ENCODE measurements around the gene ARID1B. TPM values are rescaled to one million over a fixed set of nuclear protein-coding genes. Genes with fewer than 3 reads are reported as not detected.

Gene ARID1B
- total and polyA plus RNA-seq, 8 donors = 16.2 to 68.0 (median 42.5) TPM

DNA sequence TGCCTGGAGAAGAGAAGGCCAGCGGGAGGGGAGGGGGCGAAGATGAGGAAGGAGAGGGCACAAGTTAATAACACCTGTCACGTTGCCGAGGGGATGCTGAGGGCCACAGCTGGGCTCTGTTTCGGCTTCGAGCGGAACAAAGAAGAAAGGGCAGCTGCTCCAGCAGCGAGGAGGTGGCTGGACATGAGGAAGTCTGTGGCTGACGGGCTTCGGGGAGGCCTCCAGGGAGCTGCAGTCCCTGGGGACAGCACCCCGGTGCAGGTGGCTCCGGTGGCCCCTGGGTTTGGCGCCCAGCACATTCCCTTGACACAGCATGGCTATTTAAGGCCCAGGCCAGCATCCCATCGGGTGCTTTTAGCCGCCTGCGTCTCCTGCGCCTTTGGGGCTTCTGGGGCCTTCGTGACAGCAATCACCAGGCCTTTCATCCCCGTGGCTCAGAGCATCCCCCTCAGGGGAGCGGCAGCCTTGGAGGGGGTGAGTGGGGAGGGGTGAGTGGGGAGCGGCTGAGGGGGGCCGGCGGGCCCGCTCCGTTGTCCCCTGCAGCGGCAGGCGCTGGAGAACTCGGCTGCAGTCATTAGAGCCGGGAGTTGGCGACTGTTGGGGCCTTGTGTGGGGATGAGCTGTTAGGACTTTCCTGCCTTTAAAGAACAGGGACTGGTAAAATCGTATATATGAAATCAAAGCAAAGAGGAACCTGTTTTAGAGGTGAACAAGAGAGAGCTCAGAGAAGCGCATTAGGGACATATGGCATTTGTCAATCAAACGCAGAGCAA lies 447.2 kb downstream of the ARID1B start:
- no peak for DNase-seq
- intact Hi-C loops (cut with DNase I) = no loop called here
- FAIRE-seq = no peak
- Histone ChIP-seq H3K27ac (no peak overlapping the region), H3K27me3 (no peaks in the 10 kb centered on the region), H3K9me3 (no peaks in the 10 kb centered on the region), H3K36me3 (no peaks in the 10 kb centered on the region), H3K4me1 (peaks cover 0 to 18% (median 6%) of the 10 kb centered on the region in 3 donors), H3K4me3 (no peak overlapping the region)
- ATAC-seq = no peak
- TF ChIP-seq, protein P1, sequence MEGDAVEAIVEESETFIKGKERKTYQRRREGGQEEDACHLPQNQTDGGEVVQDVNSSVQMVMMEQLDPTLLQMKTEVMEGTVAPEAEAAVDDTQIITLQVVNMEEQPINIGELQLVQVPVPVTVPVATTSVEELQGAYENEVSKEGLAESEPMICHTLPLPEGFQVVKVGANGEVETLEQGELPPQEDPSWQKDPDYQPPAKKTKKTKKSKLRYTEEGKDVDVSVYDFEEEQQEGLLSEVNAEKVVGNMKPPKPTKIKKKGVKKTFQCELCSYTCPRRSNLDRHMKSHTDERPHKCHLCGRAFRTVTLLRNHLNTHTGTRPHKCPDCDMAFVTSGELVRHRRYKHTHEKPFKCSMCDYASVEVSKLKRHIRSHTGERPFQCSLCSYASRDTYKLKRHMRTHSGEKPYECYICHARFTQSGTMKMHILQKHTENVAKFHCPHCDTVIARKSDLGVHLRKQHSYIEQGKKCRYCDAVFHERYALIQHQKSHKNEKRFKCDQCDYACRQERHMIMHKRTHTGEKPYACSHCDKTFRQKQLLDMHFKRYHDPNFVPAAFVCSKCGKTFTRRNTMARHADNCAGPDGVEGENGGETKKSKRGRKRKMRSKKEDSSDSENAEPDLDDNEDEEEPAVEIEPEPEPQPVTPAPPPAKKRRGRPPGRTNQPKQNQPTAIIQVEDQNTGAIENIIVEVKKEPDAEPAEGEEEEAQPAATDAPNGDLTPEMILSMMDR (IDR thresholded peaks at IDR 0.05) = no peak
- 94 to 97% methylated on average over 29 to 33 of the region's 33 CpGs for WGBS, 2 donors

DNA sequence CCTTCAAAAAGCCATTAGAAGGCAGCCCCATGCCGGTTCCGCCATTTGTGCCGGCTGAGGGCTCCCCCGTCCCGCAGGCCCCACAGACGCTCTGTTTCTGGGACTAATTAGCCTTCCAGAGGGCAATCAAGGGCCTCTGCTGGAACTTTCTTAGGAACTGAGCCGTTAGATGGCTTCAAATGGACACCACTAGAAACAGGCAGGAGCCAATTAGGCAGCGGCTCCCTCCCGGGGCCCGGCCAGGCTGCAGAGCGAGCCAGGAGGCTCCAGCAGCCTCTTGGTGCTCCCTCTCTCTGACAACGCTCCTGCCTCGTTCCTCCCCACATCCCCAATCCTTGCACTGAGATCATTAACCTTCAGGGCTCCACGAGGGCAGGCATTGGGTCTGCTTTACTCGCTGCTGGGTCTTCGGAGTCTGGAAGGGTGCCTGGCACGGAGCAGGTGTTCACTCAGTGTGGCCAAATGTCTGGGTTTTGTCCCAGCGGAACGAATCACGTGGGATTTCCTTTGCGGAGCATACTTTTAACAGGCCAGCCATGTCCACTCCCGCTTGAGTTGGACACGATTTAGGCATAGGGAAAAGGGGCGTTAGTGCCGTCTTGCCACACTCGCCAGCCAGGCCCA lies 447.9 kb downstream of the ARID1B start:
- Histone ChIP-seq H3K36me3 (no peaks in the 10 kb centered on the region), H3K4me3 (no peak overlapping the region), H3K27ac (peak overlapping the region in 1 of 4 donors; percentile 21), H3K27me3 (no peaks in the 10 kb centered on the region), H3K9me3 (no peaks in the 10 kb centered on the region), H3K4me1 (peaks cover 0 to 16% (median 6%) of the 10 kb centered on the region in 3 donors)
- 96 to 97% methylated on average over 26 of the region's 26 CpGs for WGBS, 2 donors
- ATAC-seq (no peak), FAIRE-seq (no peak), DNase-seq (no peak)
- intact Hi-C loops (cut with DNase I) = no loop called here
- TF ChIP-seq, protein P1 (IDR thresholded peaks at IDR 0.05) = no peak

DNA sequence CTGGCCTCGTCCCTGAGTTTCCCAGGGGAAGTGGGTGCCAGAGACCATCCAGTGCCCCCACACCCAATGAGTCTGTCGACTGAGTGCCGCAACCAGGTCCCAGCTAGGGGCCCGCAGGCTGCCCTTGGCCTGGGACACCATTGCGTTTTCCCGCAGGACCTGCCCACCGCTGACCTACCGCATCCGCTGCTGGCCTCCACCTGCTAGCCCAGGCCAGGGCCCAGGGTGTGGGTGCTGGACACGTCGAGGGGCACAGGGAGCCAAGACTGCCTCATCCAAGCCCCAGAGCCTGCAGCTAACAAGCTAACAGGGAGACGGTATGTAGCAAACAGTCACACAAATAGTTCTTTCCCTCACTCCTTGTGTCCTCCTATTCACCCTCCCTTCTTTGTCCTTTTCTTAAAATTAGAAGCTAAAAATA lies 448.4 kb downstream of the ARID1B start:
- TF ChIP-seq, protein P1 (IDR thresholded peaks at IDR 0.05) = no peak
- intact Hi-C loops (cut with DNase I) = no loop called here
- peaks cover 0 to 11% (median 2%) of the 10 kb centered on the region in 3 donors for H3K4me1 ChIP-seq
- H3K27me3 ChIP-seq = no peaks in the 10 kb centered on the region
- no peaks in the 10 kb centered on the region for H3K36me3 ChIP-seq
- FAIRE-seq = no peak
- ATAC-seq = no peak
- peak in 1 of 6 donors; percentile 68 for DNase-seq
- WGBS, 2 donors = 94 to 98% methylated on average over 12 of the region's 12 CpGs
- H3K27ac ChIP-seq = peak overlapping the region in 2 of 4 donors; percentile 21 to 29
- no peaks in the 10 kb centered on the region for H3K9me3 ChIP-seq
- H3K4me3 ChIP-seq = no peak overlapping the region

DNA sequence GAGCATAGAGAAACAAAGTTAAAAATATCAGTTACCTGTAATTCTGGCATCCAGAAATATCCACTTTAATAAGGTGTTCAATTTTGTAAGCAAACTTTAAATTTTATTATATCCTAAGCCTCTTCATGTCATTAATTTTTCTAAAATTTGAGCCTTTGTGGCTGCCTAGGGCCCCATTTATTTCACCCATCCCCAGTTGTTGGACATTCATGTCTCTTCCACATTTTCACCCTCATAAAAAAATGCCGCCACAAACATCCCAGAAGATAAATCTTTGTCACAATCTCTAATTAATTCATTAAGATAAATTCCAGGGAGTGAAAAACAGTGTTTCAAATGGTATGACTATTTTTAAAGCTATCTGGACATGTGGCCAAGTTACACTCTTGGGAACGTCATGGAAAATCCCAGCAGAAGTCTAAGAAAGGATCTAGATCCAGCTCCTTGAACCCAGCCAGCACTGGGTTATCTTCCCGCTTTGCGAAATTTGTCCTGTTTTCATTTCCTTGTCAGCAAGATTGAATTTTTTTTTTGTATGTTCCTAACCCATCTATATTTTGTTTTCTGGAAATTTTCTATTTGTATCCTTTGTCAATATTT lies 448.9 kb downstream of the ARID1B start:
- FAIRE-seq (no peak), ATAC-seq (peak; percentile 50 to 77 (median 57)), DNase-seq (no peak)
- Histone ChIP-seq H3K27ac (peak overlapping the region in 2 of 4 donors; percentile 21 to 29), H3K4me3 (no peak overlapping the region), H3K27me3 (no peaks in the 10 kb centered on the region), H3K4me1 (peaks cover 0 to 6% (median 0%) of the 10 kb centered on the region in 3 donors), H3K9me3 (no peaks in the 10 kb centered on the region), H3K36me3 (no peaks in the 10 kb centered on the region)
- WGBS, 2 donors = 36 to 37% methylated on average over 4 of the region's 4 CpGs
- TF ChIP-seq, protein P1 (IDR thresholded peaks at IDR 0.05) = no peak
- intact Hi-C loops (cut with DNase I) = no loop called here

Data from pancreas (tissue), 10 donors.